Hindlimb muscle (tissue), 1 donor: ENCODE results near the gene MCU. TPM values are rescaled to one million over a fixed set of nuclear protein-coding genes. Genes with fewer than 3 reads are reported as not detected.
"Not testable (repeated sequence)": the region's sequence is repeated elsewhere in the genome, so short reads cannot be mapped to it uniquely, and the experiment has no call there.

ENCODE experiments used
- DNase-seq: peaks from one replicate; pipeline ENCODE4 v3.0.0-alpha.2; 2013
- polyA plus RNA-seq: library from polyadenylated mRNA; unstranded; fragments of 120-200 nt; gene quantifications from one replicate; pipeline ENCODE4 v1.2.1, GENCODE V29; 2013; ENCODE audit not compliant: insufficient read length

Gene MCU
- polyA plus RNA-seq, 1 donor = 121 TPM

DNA sequence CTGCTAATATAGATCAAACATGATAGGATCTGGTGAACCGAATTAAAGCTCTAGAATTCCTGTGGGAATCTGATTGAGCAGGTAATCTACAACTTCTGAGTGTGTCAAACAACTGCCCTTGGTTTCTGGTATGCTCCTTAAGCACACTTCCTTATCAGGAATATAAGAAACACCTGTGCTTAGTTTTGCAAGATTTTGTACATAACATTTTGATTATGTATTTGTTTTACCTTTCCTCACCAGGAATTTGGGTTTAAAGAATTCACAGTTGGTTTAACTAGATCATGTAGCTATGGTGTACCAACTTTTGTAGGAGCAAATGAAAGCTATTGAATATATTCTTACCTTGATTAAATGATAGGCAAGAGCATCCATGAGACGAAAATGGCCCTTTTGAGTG lies 40.6 kb downstream of the MCU start:
- DNase-seq = no peak

DNA sequence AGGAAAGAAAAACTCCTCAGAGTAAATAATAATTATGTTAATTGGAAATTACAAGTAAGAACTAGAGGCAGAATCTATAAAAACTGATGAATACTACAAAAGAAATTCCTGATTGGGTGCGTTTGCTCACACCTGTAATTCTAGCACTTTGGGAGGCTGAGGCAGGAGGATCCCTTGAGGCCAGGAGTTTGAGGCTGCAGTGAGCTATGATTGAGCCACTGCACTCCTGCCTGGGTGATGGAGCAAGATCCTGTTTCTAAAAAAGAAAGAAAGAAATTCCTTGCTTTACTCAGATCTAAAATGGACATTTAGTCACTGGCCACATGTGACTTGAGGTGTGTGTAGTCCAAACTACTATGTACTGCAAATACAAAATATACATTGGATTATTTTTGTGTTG lies 42.0 kb downstream of the MCU start:
- DNase-seq = no peak

- DNase-seq = no peak
These were observed 43.5 kb downstream of the MCU start for GRCh38 chr10:72735288-72735936.

- peak; percentile 38 for DNase-seq
These were observed 44.4 kb downstream of the MCU start for GRCh38 chr10:72736176-72736827.

DNA sequence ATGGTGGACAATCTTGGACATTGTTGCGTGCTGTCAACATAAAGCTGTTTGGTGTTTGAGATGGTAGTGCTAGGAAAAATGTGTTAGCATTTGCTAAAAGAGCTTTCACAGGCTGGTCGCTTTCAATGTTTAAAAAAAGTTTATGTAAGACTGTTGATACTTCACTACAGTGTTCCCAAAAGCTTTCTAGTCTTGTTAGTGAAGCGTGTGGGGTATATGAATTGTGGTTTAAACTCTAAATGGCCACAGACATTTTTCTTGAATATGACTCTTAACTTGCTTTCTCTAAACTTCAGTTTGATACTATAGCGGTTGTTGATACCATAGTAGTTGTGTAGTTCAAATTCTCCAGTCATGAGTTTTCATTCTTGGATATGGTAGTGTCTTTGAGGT lies 44.9 kb downstream of the MCU start:
- no peak for DNase-seq

- not testable (repeated sequence) for DNase-seq
These were observed 45.4 kb downstream of the MCU start for GRCh38 chr10:72737357-72737756.

- DNase-seq = no peak
These were observed 46.5 kb downstream of the MCU start for GRCh38 chr10:72738486-72738885.

DNA sequence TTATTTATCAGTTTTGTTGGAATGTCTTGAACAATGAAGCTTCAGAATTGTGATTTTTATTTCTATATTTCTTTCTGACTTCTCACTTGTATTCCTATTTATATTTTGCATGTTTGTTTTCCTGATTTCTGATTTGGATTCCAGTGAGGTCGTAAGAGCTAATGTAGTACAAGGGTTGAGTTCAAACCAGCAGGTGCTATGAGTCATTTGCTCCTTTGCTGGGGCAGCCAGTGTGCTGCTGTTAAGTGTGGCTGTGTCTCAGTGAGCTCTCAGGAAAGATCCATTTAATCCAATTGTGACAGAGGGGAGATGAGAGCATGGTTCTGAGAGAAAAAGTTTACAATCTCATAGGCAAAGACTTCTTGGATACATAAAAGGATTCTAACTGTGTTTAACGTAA lies 48.6 kb downstream of the MCU start:
- no peak for DNase-seq

DNA sequence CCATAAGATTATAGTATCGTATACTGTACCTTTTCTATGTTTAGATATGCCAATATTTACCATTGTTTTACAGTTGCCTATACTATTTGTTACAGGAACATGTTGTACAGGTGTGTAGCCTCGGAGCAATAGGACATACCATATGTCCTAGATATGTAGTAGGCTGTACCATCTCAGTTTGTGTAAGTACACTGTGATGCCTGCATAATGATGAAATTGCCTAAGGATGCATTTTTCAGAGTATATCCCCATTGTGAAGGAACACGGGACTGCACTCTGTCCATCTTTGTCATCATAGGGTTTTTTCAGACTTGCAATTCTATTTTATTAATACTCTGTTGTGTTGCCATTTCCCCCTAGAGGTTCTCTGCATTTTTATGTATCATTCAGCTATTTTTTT lies 50.1 kb downstream of the MCU start:
- no peak for DNase-seq

- DNase-seq = no peak
These were observed 50.9 kb downstream of the MCU start for GRCh38 chr10:72742797-72743196.

DNA sequence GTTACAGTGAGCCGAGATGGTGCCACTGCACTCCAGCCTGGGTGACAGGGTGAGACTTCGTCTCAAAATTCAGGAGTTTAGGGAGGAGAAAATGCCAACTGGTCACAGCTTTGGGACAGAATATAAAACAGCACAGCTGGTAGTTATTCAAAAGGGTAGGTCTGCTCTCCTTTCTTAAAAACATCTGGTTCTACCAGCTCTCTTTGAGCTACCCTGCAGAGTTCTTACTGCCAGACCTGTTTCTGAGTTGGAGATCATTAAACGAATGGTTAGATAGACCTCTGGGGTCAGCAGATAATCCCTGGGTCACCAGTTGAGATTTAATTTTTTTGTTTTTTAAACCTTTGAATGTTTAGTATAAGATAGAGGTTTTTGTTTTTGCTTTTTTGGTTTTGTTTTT lies 52.6 kb downstream of the MCU start:
- DNase-seq = no peak

DNA sequence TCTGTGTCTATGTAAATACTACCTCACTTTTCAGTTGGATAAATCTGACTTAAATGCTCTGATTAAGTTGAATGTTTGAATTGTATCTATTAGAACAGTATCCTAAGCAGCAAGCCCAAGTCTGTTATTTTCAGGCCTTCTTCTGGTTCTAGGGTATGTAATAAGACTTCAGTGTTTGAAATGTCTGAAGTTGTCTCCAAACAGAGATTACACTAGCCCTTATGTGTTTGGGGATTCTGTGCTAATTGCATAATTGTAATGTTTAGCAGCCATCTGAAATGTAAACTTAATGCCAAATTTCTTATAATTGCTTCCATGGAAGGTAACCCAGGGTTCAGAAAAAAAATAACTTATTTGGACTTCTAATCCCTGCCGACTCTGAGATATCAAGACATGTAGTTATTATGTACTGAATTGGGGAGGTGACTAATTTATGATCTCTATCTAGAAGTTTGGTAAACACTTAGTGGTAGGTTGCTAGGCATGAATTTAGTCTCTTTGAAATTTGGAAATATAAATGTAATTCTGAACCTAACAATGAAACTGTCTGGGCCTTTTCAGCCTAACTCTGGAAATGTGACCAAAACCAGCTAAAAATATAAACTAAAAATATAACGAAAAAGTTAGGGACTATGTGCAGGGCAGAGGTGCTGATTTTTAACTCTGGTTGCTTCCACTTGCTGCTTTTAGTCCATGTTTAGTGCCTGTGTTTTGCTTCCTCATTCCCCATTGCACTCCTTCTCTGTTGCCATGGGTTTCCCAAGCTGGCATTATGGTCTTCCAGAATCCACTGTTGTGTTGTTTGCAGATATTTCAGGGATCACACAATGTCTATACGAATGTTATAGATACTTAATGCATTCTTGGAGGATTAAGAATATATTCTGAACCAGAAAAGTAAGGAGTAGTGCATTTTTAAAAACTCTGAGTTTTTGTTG lies 54.8 kb downstream of the MCU start:
- DNase-seq = no peak

DNA sequence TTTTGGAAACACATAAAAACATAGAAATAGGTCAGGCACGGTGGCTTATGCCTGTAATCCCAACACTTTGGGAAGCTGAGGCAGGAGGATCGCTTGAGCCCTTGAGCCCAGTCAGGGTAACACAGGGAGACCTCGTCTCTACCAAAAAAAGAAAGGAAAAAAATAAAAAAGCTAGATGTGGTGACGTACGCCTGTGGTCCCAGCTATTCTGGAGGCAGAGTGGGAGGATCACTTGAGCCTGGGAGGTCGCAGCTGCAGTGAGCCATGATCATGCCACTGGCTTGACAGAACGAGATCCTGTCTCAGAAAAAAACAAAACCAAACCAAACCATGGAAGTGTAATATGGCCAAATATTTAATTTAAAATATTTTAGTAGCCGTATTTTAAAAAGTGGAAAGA lies 55.6 kb downstream of the MCU start:
- DNase-seq = no peak

GRCh38 chr10:72753760-72754231 lies 61.9 kb downstream of the MCU start:
- DNase-seq = no peak

- no peak for DNase-seq
These were observed 62.5 kb downstream of the MCU start for GRCh38 chr10:72754275-72755032.

DNA sequence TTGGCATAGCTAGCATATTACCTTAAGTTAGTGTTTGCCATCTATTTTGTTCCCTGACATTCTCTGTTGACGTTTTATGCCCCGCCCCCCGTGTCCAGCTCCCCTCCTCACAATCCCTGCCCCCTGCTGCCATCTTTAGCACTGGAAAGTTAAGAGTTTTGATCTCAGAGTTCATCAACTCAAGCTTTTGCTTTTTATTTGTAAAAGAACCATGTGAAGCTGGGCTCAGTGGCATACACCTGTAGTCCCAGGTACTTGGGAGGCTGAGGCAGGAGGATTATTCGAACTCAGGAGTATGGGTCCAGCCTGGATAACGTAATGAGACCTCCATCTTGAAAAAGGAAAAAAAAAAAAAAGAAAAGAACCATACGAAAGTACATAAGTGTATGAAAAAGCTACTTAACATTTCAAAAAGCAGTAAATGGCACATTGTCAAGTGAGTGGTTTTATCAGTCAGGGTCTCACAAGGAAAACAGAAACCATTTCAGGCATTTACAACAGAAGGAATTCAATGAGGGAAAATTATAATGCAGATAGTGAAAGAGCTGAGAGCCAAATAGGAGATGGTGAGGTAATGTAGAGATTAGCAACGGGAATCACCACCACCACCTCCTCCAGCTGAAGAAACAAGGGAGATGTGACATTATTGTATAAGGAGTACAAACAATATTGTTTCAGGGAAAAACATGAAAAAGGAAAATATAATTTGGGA lies 64.9 kb downstream of the MCU start:
- DNase-seq = no peak

DNA sequence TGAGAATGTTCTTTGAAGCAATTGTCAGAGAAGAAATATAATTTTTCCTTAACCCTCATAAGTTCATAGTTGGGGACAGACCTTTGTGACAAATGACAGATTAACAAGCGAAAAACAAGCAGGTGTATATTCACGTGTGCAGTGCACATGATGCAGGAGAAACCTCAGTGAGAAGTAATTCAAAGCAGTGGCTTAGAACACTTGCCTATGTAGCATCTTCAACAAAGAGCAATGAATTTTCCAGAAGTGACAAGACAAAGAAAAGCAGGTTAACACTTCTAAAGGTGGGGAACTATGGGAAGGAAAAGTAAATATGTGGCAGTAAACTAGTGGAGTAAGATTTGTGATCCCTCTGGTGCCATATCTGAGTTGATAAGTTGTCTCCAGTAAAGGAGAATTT lies 65.8 kb downstream of the MCU start:
- no peak for DNase-seq

DNA sequence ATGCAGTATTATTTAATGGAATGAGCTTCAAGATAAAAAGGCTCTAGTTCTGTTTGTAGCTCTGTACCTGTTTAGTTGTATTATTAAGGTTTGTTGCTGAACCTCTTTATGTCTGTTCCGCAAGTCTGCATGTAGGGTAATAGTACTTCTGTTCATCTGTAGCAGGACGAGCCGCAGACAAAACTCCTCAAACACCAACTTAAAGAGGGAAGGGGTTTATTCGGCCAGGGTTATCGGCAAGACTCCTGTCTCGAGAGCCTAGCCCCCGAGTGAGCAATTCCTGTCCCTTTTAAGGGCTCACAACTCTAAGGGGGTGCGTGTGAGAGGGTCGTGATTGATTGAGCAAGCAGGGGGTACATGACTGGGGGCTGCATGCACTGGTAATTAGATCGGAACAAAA lies 67.0 kb downstream of the MCU start:
- DNase-seq = not testable (repeated sequence)

GRCh38 chr10:72759584-72759983 lies 67.6 kb downstream of the MCU start:
- no peak for DNase-seq

DNA sequence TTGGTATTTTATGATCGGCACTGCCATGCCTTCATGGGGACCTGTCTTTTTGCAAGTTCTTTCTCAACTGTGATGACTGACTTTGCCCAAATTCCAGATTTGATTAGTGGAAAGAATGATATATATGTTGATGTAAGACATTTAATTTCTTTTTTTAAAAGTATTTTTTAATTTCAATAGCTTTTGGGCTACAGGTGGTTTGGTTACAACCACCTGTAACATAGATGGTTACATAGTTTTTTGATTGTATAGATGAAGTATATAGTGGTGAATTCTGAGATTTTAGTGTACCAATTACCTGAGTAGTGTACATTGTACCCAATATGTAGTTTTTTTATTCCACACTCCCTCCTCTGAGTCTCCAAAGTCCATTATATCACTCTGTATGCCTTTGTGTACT lies 69.6 kb downstream of the MCU start:
- DNase-seq = no peak

- no peak for DNase-seq
These were observed 70.1 kb downstream of the MCU start for GRCh38 chr10:72762042-72762441.

DNA sequence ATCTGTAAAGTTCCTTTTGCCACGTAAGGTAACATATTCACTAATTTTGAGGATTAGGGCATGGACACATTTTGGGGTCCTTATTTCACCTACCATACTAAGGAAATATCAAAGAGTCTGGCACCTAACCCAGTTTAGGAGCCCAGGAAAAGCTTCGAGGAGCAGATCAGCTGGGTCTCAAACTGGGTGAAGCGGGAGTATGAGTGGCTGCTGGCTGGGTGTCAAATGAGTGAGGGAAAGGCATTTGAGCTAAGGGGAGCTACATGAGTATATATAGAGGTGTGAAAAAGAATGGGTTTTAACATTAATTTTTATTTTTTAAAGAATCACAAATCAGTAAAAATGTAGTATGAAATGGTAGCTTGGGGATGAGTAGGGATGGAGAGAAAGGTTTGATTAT lies 71.3 kb downstream of the MCU start:
- DNase-seq = no peak
